HEK293 (cell line): ENCODE measurements around the gene PCBP3.

Experiments used
- CTCF ChIA-PET: fragments of 350-600 bp; formaldehyde crosslinking; extraction: SDS; loops from one replicate; lab custom pipeline; 2021; ENCODE audit warnings: antibody characterized with exemption; lab: Yijun Ruan, JAX
- POLR2A ChIA-PET: fragments of 300-600 bp; formaldehyde crosslinking; extraction: SDS; loops from one replicate; lab custom pipeline; 2020; ENCODE audit warnings: antibody characterized with exemption, inconsistent platforms; lab: Yijun Ruan, JAX
- H3K27ac ChIP-seq: fragments of 200-500 bp; sonication (Bioruptor generic); 2 replicates; pipeline ENCODE4 v1.5.1; 2014; ENCODE audit warnings: low read depth, low read length, control low read depth, inconsistent platforms; ENCODE audit errors: extremely low read depth
- H3K36me3 ChIP-seq, 2 experiments: fragments of 200-500 bp in 1 of 2; sonication (Bioruptor generic) in 1 of 2; 1 replicate in 1 of 2; 2 replicates in 1 of 2; pipeline ENCODE4 v1.5.1; 2014 to 2017; ENCODE audit warnings: inconsistent platforms in 2 of 2, low read length in 2 of 2; ENCODE audit not compliant: control insufficient read depth in 2 of 2, insufficient read depth in 1 of 2
- H3K4me1 ChIP-seq: fragments of 200-500 bp; sonication (Bioruptor generic); 2 replicates; pipeline ENCODE4 v1.5.1; 2014; ENCODE audit warnings: mild to moderate bottlenecking, low read length, inconsistent platforms; ENCODE audit not compliant: control insufficient read depth, insufficient read depth
- H3K4me3 ChIP-seq: 2 replicates; pipeline ENCODE4 v1.5.1; 2011; ENCODE audit warnings: low read depth, mild to moderate bottlenecking, control low read depth, low read length, moderate library complexity
- H3K9me3 ChIP-seq: fragments of 200-500 bp; sonication (Bioruptor generic); 2 replicates; pipeline ENCODE4 v1.5.1; 2014; ENCODE audit warnings: low read depth, low read length, inconsistent platforms; ENCODE audit not compliant: control insufficient read depth, insufficient read depth
- KLF1 ChIP-seq: fragments of 450-650 bp; formaldehyde crosslinking; IDR thresholded peaks from 2 replicates; pipeline ENCODE4 v1.5.1; 2016; ENCODE audit warnings: missing biosample characterization, missing genetic modification characterization
- MEIS1 ChIP-seq: sonication (generic); formaldehyde crosslinking; IDR thresholded peaks from 2 replicates; pipeline ENCODE4 v1.8.1; 2022; ENCODE audit warnings: missing genetic modification reagents, mild to moderate bottlenecking, borderline replicate concordance
- SP7 ChIP-seq: fragments of 450-650 bp; formaldehyde crosslinking; IDR thresholded peaks from 2 replicates; pipeline ENCODE4 v1.5.1; 2016; ENCODE audit warnings: missing biosample characterization, missing genetic modification characterization
- TRIM28 ChIP-seq: IDR thresholded peaks from 2 replicates; pipeline ENCODE4 v1.6.1; 2011; ENCODE audit warnings: low read length, control low read depth, borderline replicate concordance
- YY1 ChIP-seq: fragments of 450-650 bp; formaldehyde crosslinking; IDR thresholded peaks from 2 replicates; pipeline ENCODE4 v1.5.1; 2018; ENCODE audit warnings: missing biosample characterization, missing genetic modification characterization
- YY2 ChIP-seq: fragments of 450-650 bp; formaldehyde crosslinking; IDR thresholded peaks from 2 replicates; pipeline ENCODE4 v1.5.1; 2016; ENCODE audit warnings: missing biosample characterization, missing genetic modification characterization
- ZBTB6 ChIP-seq: fragments of 450-650 bp; formaldehyde crosslinking; IDR thresholded peaks from 2 replicates; pipeline ENCODE4 v1.5.1; 2017; ENCODE audit warnings: missing biosample characterization, missing genetic modification characterization
- ZBTB7A ChIP-seq: fragments of 450-650 bp; formaldehyde crosslinking; IDR thresholded peaks from 2 replicates; pipeline ENCODE4 v1.5.1; 2016; ENCODE audit warnings: low read depth, missing biosample characterization, missing genetic modification characterization
- ZIC2 ChIP-seq: fragments of 450-650 bp; formaldehyde crosslinking; IDR thresholded peaks from 2 replicates; pipeline ENCODE4 v1.5.1; 2016; ENCODE audit warnings: missing biosample characterization, missing genetic modification characterization
- ZNF157 ChIP-seq: fragments of 450-650 bp; formaldehyde crosslinking; IDR thresholded peaks from 2 replicates; pipeline ENCODE4 v1.5.1; 2016; ENCODE audit warnings: missing biosample characterization, missing genetic modification characterization
- ZNF354C ChIP-seq: fragments of 450-650 bp; formaldehyde crosslinking; IDR thresholded peaks from 2 replicates; pipeline ENCODE4 v1.5.1; 2016; ENCODE audit warnings: missing biosample characterization, missing genetic modification characterization, low read depth, borderline replicate concordance
- ZNF391 ChIP-seq: fragments of 450-650 bp; formaldehyde crosslinking; IDR thresholded peaks from 2 replicates; pipeline ENCODE4 v1.5.1; 2016; ENCODE audit warnings: low read depth, missing biosample characterization, missing genetic modification characterization, borderline replicate concordance
- ZNF404 ChIP-seq: fragments of 450-650 bp; formaldehyde crosslinking; IDR thresholded peaks from 2 replicates; pipeline ENCODE4 v1.5.1; 2017; ENCODE audit warnings: missing biosample characterization, missing genetic modification characterization
- ZNF426 ChIP-seq: fragments of 450-650 bp; formaldehyde crosslinking; IDR thresholded peaks from 2 replicates; pipeline ENCODE4 v1.5.1; 2017; ENCODE audit warnings: missing biosample characterization, missing genetic modification characterization, mild to moderate bottlenecking, inconsistent platforms, moderate library complexity
- ZNF501 ChIP-seq: fragments of 450-650 bp; formaldehyde crosslinking; IDR thresholded peaks from 2 replicates; pipeline ENCODE4 v1.5.1; 2016; ENCODE audit warnings: missing biosample characterization, missing genetic modification characterization
- ZNF521 ChIP-seq: fragments of 450-650 bp; formaldehyde crosslinking; IDR thresholded peaks from 2 replicates; pipeline ENCODE4 v1.5.1; 2017; ENCODE audit warnings: missing biosample characterization, mild to moderate bottlenecking, missing genetic modification characterization
- ZNF707 ChIP-seq: fragments of 450-650 bp; formaldehyde crosslinking; IDR thresholded peaks from 2 replicates; pipeline ENCODE4 v1.5.1; 2016; ENCODE audit warnings: missing biosample characterization, missing genetic modification characterization
- ZNF843 ChIP-seq: fragments of 450-650 bp; formaldehyde crosslinking; IDR thresholded peaks from 2 replicates; pipeline ENCODE4 v1.5.1; 2016; ENCODE audit warnings: missing biosample characterization, missing genetic modification characterization
- ZSCAN23 ChIP-seq: fragments of 450-650 bp; formaldehyde crosslinking; IDR thresholded peaks from 2 replicates; pipeline ENCODE4 v1.5.1; 2016; ENCODE audit warnings: missing biosample characterization, missing genetic modification characterization
- TF ChIP-seq, protein P1 (sequence below): fragments of 450-650 bp; formaldehyde crosslinking; IDR thresholded peaks from 2 replicates; pipeline ENCODE4 v1.5.1; 2016; ENCODE audit warnings: missing biosample characterization, missing genetic modification characterization

The PCBP3 gene

DNA sequence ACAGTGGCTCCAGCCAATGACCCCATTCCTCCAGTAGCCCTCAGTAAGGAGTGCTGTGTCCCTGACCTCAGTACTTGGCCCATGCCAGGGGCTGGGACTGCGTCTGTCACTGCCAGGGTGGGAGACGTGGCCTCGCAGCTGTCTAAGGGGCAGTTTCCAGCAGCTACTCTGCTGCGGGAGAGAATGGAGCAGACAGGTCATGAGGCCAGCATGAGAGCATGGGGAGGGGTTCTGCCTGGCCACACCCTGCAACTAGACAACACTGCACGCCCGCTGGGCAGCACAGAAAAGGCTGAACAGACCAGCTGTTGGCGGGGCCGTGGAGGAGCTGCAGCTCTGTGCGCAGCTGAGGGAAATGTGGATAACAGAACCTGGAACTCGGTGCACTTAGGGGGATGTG is 246.4 kb downstream of the PCBP3 start:
- H3K9me3 ChIP-seq = no peaks in the 10 kb centered on the region
- no peak for TF ChIP-seq YY2 (tag by site-specific recombination)
- no peak for TF ChIP-seq ZNF391 (tag by site-specific recombination)
- 0 out of 2 replicates have a peak, but pooled peaks have one; percentile 14 for TF ChIP-seq ZIC2 (tag by site-specific recombination)
- peak; percentile 59 for TF ChIP-seq KLF1 (tag by site-specific recombination)
- TF ChIP-seq ZBTB7A = no peak
- TF ChIP-seq ZBTB6 (tag by site-specific recombination) = no peak
- TF ChIP-seq MEIS1 (CRISPR knock-in tag) = no peak
- TF ChIP-seq, all 188 proteins: peak for 2
- no peak overlapping the region for H3K27ac ChIP-seq
- H3K4me3 ChIP-seq = no peak overlapping the region
- no peaks in the 10 kb centered on the region for H3K4me1 ChIP-seq
- H3K36me3 ChIP-seq = no peaks in the 10 kb centered on the region
- CTCF ChIA-PET = interaction anchor here (0.6 to 2.2 kb wide), 2 partner anchors 10 to 12 kb away, joined by 4 to 10 read pairs; no protein-coding TSS in a partner anchor
- POLR2A ChIA-PET = interaction anchor here (0.6 kb wide), 1 partner anchor 1906 kb away, joined by 3 read pairs; no protein-coding TSS in a partner anchor

DNA sequence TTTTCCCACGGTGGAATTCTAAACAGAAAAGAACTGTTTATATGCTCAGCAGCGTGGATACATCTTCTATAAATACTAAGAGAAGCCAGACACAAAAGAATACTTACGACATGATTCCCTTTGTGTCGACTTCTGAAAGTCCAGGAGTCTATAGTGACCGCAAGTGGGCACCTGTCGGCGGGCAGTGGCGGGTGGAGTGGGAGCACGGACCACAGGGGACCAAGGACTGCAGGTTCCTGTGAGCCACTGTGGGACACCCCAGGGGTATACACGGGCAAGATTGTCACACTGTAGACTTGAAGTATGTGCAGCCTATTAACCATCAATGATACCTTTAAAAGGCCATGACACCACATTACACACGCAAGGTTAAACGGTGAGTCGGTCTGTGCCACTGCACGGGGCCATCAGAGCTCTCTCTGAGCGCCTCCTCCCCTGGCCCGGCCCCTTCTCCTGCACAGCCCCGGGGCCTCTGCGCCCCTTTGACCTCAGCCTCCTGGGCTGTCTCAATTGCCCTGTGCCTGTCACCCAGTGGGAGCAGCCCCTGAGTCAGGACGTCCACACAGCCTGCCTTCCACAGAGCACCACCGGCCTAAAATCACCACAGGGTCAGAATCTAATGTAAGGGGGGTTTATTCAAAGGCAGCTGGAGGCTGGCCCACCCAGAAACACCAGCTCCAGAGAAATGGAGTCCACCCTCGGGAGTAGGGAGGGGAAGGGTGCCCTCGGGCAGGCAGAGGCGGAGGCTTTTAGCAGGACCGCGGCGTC is 248.0 kb downstream of the PCBP3 start:
- ChIA-PET CTCF (interaction anchor here (0.6 to 4.0 kb wide), 3 partner anchors 11 to 16 kb away, joined by 4 to 24 read pairs (median 4); no protein-coding TSS in a partner anchor), POLR2A (no interaction called here)
- TF ChIP-seq ZNF426 (no peak), ZNF521 (tag by site-specific recombination) (no peak), ZNF707 (tag by site-specific recombination) (no peak), ZNF843 (tag by site-specific recombination) (no peak), ZNF354C (no peak), YY1 (tag by site-specific recombination) (no peak), ZNF157 (tag by site-specific recombination) (no peak), TRIM28 (no peak), SP7 (tag by site-specific recombination) (no peak), ZNF404 (tag by site-specific recombination) (no peak), ZNF501 (tag by site-specific recombination) (no peak), ZSCAN23 (no peak)
- TF ChIP-seq, protein P1, sequence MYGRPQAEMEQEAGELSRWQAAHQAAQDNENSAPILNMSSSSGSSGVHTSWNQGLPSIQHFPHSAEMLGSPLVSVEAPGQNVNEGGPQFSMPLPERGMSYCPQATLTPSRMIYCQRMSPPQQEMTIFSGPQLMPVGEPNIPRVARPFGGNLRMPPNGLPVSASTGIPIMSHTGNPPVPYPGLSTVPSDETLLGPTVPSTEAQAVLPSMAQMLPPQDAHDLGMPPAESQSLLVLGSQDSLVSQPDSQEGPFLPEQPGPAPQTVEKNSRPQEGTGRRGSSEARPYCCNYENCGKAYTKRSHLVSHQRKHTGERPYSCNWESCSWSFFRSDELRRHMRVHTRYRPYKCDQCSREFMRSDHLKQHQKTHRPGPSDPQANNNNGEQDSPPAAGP (tag by site-specific recombination) = no peak
- Histone ChIP-seq H3K4me1 (no peaks in the 10 kb centered on the region), H3K36me3 (no peaks in the 10 kb centered on the region), H3K27ac (no peak overlapping the region), H3K4me3 (no peak overlapping the region), H3K9me3 (no peaks in the 10 kb centered on the region)
